Osteoblast (primary cell): Measurements from ENCODE around the gene IGFALS. TPM values are rescaled to one million over a fixed set of nuclear protein-coding genes. Genes with fewer than 3 reads are reported as not detected.

Source experiments
- DNase-seq: peaks from one replicate; pipeline ENCODE4 v3.0.0; 2011; ENCODE audit warnings: low spot score, mixed read lengths; ENCODE audit not compliant: insufficient read length; ENCODE audit errors: missing footprints
- H2AFZ ChIP-seq: 2 replicates; pipeline ENCODE4 v1.6.0; 2011; ENCODE audit warnings: mild to moderate bottlenecking, low read length
- H3K27ac ChIP-seq: 2 replicates; pipeline ENCODE4 v1.5.1; 2011; ENCODE audit warnings: mild to moderate bottlenecking, low read depth, low read length, moderate library complexity
- H3K27me3 ChIP-seq: 2 replicates; pipeline ENCODE4 v1.6.0; 2012; ENCODE audit warnings: mild to moderate bottlenecking, control low read depth, inconsistent platforms, low read length, moderate library complexity; ENCODE audit not compliant: insufficient read depth
- H3K36me3 ChIP-seq: 2 replicates; pipeline ENCODE4 v1.5.1; 2011; ENCODE audit warnings: mild to moderate bottlenecking, low read length, control low read depth, moderate library complexity; ENCODE audit not compliant: insufficient read depth
- H3K4me1 ChIP-seq: 2 replicates; pipeline ENCODE4 v1.5.1; 2011; ENCODE audit warnings: mild to moderate bottlenecking, low read length, control low read depth, moderate library complexity; ENCODE audit not compliant: insufficient read depth
- H3K4me2 ChIP-seq: 2 replicates; pipeline ENCODE4 v1.6.0; 2011; ENCODE audit warnings: mild to moderate bottlenecking, low read length; ENCODE audit not compliant: insufficient read depth
- H3K4me3 ChIP-seq: fragments of 200-600 bp; sonication (generic); 3 replicates; pipeline ENCODE4 v1.5.1; 2012; ENCODE audit warnings: mild to moderate bottlenecking, low read length, inconsistent platforms; ENCODE audit not compliant: insufficient read depth
- H3K79me2 ChIP-seq: 2 replicates; pipeline ENCODE4 v1.6.0; 2012; ENCODE audit warnings: mild to moderate bottlenecking, low read length, control low read depth, inconsistent platforms; ENCODE audit not compliant: insufficient read depth
- H3K9me3 ChIP-seq: 2 replicates; pipeline ENCODE4 v1.5.1; 2011; ENCODE audit warnings: low read depth, low read length, control low read depth
- H4K20me1 ChIP-seq: 2 replicates; pipeline ENCODE4 v1.6.0; 2012; ENCODE audit warnings: mild to moderate bottlenecking, low read length, control low read depth; ENCODE audit not compliant: insufficient read depth
- total RNA-seq: library from RNA; depleted of rRNA; stranded (reverse); fragments of >200 nt; gene quantifications from 2 replicates; pipeline ENCODE4 v1.2.3, GENCODE V29; 2012
- TF ChIP-seq, protein P1 (sequence below): IDR thresholded peaks from 2 replicates; pipeline ENCODE4 v1.5.1; 2011; ENCODE audit warnings: mild to moderate bottlenecking, low read depth, low read length, moderate library complexity; ENCODE audit errors: extremely low read depth

IGFALS gene
- total RNA-seq, 1 donor = not detected

DNA sequence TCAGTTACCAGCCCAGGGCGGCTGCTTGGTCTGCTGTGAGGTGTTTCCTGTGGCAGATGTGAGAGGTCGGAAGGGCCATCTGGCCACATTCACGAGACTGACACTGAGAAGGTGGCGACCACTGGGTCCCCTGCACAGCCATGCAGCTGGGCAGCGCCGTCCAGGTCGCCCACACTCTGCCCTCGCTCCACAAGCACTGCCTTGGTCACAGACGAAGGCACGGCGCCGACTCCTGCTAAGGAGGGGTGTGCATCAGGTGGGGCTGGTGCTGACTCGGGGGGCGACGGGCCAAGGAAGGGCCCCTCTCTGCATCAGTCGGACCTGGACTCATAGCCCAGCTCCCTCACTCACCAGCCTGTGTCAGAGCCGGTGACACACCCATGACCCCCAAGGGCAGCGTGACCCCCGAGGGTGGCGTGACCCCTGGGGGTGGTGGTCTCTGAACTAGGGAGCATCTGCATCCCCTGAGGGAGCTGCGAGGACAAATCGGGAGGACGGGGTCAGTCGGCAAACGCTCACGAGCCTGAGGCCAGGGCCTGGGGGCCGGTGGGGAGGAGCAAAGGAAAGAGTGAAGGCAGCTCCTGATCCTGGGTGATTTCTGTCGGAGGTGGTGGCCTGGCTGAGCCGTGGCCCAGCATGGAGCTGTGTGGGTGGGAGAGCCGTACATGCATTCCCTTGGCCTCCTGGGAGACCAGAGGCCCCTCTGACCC is 52.6 kb downstream of the IGFALS start:
- H2AFZ ChIP-seq = no peak overlapping the region
- peaks cover 32% of the 10 kb centered on the region for H3K79me2 ChIP-seq
- peaks cover 21% of the 10 kb centered on the region for H3K36me3 ChIP-seq
- H3K4me3 ChIP-seq = no peak overlapping the region
- no peaks in the 10 kb centered on the region for H3K9me3 ChIP-seq
- peaks cover 28% of the 10 kb centered on the region for H4K20me1 ChIP-seq
- TF ChIP-seq, protein P1, sequence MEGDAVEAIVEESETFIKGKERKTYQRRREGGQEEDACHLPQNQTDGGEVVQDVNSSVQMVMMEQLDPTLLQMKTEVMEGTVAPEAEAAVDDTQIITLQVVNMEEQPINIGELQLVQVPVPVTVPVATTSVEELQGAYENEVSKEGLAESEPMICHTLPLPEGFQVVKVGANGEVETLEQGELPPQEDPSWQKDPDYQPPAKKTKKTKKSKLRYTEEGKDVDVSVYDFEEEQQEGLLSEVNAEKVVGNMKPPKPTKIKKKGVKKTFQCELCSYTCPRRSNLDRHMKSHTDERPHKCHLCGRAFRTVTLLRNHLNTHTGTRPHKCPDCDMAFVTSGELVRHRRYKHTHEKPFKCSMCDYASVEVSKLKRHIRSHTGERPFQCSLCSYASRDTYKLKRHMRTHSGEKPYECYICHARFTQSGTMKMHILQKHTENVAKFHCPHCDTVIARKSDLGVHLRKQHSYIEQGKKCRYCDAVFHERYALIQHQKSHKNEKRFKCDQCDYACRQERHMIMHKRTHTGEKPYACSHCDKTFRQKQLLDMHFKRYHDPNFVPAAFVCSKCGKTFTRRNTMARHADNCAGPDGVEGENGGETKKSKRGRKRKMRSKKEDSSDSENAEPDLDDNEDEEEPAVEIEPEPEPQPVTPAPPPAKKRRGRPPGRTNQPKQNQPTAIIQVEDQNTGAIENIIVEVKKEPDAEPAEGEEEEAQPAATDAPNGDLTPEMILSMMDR = no peak
- H3K4me2 ChIP-seq = no peak overlapping the region
- H3K27ac ChIP-seq = no peak overlapping the region
- H3K4me1 ChIP-seq = peaks cover 11% of the 10 kb centered on the region
- H3K27me3 ChIP-seq = no peaks in the 10 kb centered on the region
- no peak for DNase-seq

Other genes with a start within 250 kb of the IGFALS start
- gene IFT140, start 181.6 kb downstream of the IGFALS start, total RNA-seq = 37.1 and 38.0 TPM in 2 replicates
- gene CRAMP1, start 181.3 kb downstream of the IGFALS start, total RNA-seq = 9.7 and 11.2 TPM in 2 replicates
- gene JPT2, start 115.4 kb downstream of the IGFALS start, total RNA-seq = 22.8 and 26.2 TPM in 2 replicates
- 64.1 and 71.0 TPM in 2 replicates for gene MAPK8IP3, start 87.5 kb downstream of the IGFALS start, total RNA-seq
- gene NME3, start 22.2 kb downstream of the IGFALS start, total RNA-seq = 49.2 and 55.4 TPM in 2 replicates
- 10.0 and 16.3 TPM in 2 replicates for gene EME2, start 20.9 kb downstream of the IGFALS start, total RNA-seq
- 40.5 and 47.1 TPM in 2 replicates for gene MRPS34, start 20.6 kb downstream of the IGFALS start, total RNA-seq
- gene SPSB3, start 11.1 kb downstream of the IGFALS start, total RNA-seq = 33.6 and 42.3 TPM in 2 replicates
- 45.4 and 56.1 TPM in 2 replicates for gene NUBP2, start 10.7 kb downstream of the IGFALS start, total RNA-seq
- 28.9 and 32.9 TPM in 2 replicates for gene HAGH, start 33.1 kb upstream of the IGFALS start, total RNA-seq
- gene FAHD1, start 33.5 kb upstream of the IGFALS start, total RNA-seq = 63.1 and 72.7 TPM in 2 replicates
- not detected in 2 replicates for gene MEIOB, start 78.5 kb upstream of the IGFALS start, total RNA-seq
- not detected in 2 replicates for gene HS3ST6, start 124.7 kb upstream of the IGFALS start, total RNA-seq
- 16.2 and 18.1 TPM in 2 replicates for gene MSRB1, start 149.5 kb upstream of the IGFALS start, total RNA-seq
- gene RPL3L, start 161.0 kb upstream of the IGFALS start, total RNA-seq = not detected in 2 replicates
- gene NDUFB10, start 165.8 kb upstream of the IGFALS start, total RNA-seq = 82.8 and 109 TPM in 2 replicates
- gene RPS2, start 171.1 kb upstream of the IGFALS start, total RNA-seq = 1,815 and 2,359 TPM in 2 replicates
- 0.36 TPM in 1 of 2 replicates, not detected in the other for gene RNF151, start 173.2 kb upstream of the IGFALS start, total RNA-seq
- gene TBL3, start 178.3 kb upstream of the IGFALS start, total RNA-seq = 22.4 and 26.1 TPM in 2 replicates
- gene NOXO1, start 187.8 kb upstream of the IGFALS start, total RNA-seq = under 0.01 and 0.29 TPM in 2 replicates
- 8.7 and 12.1 TPM in 2 replicates for gene GFER, start 190.5 kb upstream of the IGFALS start, total RNA-seq
- gene SYNGR3, start 196.3 kb upstream of the IGFALS start, total RNA-seq = under 0.01 and 0.59 TPM in 2 replicates
- gene ZNF598, start 216.1 kb upstream of the IGFALS start, total RNA-seq = 17.7 and 21.0 TPM in 2 replicates
- gene NPW, start 226.1 kb upstream of the IGFALS start, total RNA-seq = not detected in 2 replicates
- 26.8 and 33.7 TPM in 2 replicates for gene NHERF2, start 233.2 kb upstream of the IGFALS start, total RNA-seq